Heart right ventricle (tissue), 16 donors: Measurements from ENCODE around the gene SYT6. TPM values are rescaled to one million over a fixed set of nuclear protein-coding genes. Genes with fewer than 3 reads are reported as not detected.

ENCODE experiments used
- ATAC-seq, 8 donors: fragments of 200-7000 bp; cut with Tn5 transposase; one replicate each; pipeline ENCODE4 v1.9.1; 2020; ENCODE audit warnings: mild to moderate bottlenecking in 8 of 8, moderate library complexity in 8 of 8, moderate number of reproducible peaks in 1 of 8
- DNase-seq, 2 donors: peaks; one replicate each; pipeline ENCODE4 v3.0.0-alpha.2; 2020
- H3K27ac ChIP-seq, 10 donors: fragments of 200-600 bp; sonication (generic) in 2 of 10; one replicate each; pipeline versions ENCODE4 v1.5.0 to v1.8.0; 2020 to 2022; ENCODE audit warnings: mild to moderate bottlenecking in 3 of 10
- H3K27me3 ChIP-seq, 7 donors: fragments of 200-600 bp; one replicate each; pipeline ENCODE4 v1.8.0; 2021 to 2022; ENCODE audit warnings: mild to moderate bottlenecking in 2 of 7
- H3K36me3 ChIP-seq, 9 donors: fragments of 200-600 bp; sonication (generic) in 1 of 9; one replicate each; pipeline versions ENCODE4 v1.5.0 to v1.8.0; 2020 to 2022; ENCODE audit warnings: mild to moderate bottlenecking in 2 of 9
- H3K4me1 ChIP-seq, 9 donors: fragments of 200-600 bp; sonication (generic) in 1 of 9; one replicate each; pipeline versions ENCODE4 v1.5.0 to v1.8.0; 2020 to 2022; ENCODE audit warnings: mild to moderate bottlenecking in 4 of 9
- H3K4me3 ChIP-seq, 10 donors: fragments of 200-600 bp; sonication (generic) in 2 of 10; one replicate each; pipeline versions ENCODE4 v1.5.0 to v1.8.0; 2020 to 2022; ENCODE audit warnings: mild to moderate bottlenecking in 7 of 10, moderate library complexity in 2 of 10
- H3K9me3 ChIP-seq, 11 donors: fragments of 200-600 bp in 10 of 11; sonication (generic) in 2 of 11; one replicate each; pipeline versions ENCODE4 v1.5.0 to v1.8.0; 2013 to 2022; ENCODE audit warnings: mild to moderate bottlenecking in 2 of 11, control low read depth in 1 of 11, moderate library complexity in 1 of 11
- WGBS, 2 donors: extraction: QIAGEN DNeasy Blood & Tissue Kit; methylation state at CpG; one replicate each; pipeline ENCODE4 v1.1.7; 2013; ENCODE audit warnings: inconsistent platforms in 1 of 2; 5-methylcytosine and 5-hydroxymethylcytosine counted together
- intact Hi-C, 10 donors: fragments of 100-400 bp; cut with DNase I; formaldehyde crosslinking; loops; one replicate each; pipeline versions ENCODE4 v1.11.1 to v1.14.2; 2022
- polyA plus RNA-seq, 2 donors: library from polyadenylated mRNA; stranded (reverse); fragments of 200-250 nt; gene quantifications; one replicate each; pipeline ENCODE4 v1.2.3, GENCODE V29; 2013
- total RNA-seq, 10 donors: library from RNA; stranded (reverse); fragmentation: NEBNext Ultra II Directional in 3 of 10; extraction: Animal tissue kit (Norgen Biotek cat#: 25700) in 3 of 10; gene quantifications; one replicate each; pipeline versions ENCODE4 v1.2.1 to v1.2.4, GENCODE V29; 2021 to 2023
- TF ChIP-seq, protein P1 (sequence below), 9 donors: fragments of 200-600 bp; sonication (generic) in 2 of 9; IDR thresholded peaks; one replicate each; pipeline versions ENCODE4 v1.5.0 to v1.8.0; 2021 to 2022; ENCODE audit warnings: antibody characterized with exemption in 9 of 9, mild to moderate bottlenecking in 5 of 9, moderate library complexity in 1 of 9
- donor health status: Arrhythmogenic right ventricular cardiomyopathy.
- donor health status: ischemic (EF 13 %, LVEDD 7.1; RV severe dilation, severe dysfunction).
- donor health status: healthy with polysubstance abuse.
- donor health status: DM: no; HTN: yes; CAD: no.
- donor health status: DM: no; HTN: no; CAD: no.
- donor health status: ischemic (EF 25% LVEDD 6.9; RV normal size, moderate dysfunction).
- donor health status: ischemic (EF 25% LVEDD 5.7; RV mildly dilated, moderate dysfunction).
- donor health status: healthy.
- donor health status: DM: yes; HTN: yes; CAD: no.
- donor health status: Ischemic cardiomyopathy.
- donor health status: ischemic (EF 35%, LVEDD 5.7; RV mildly dilated, moderate dysfunction).
- donor health status: nonischemic (EF 11% LVEDD 7.7; RV severe dilation, severe dysfunction).
- donor health status: DM: yes; HTN: yes; CAD: no.
- donor health status: PGD.
- donor health status: ischemic (EF 29% LVEDD 5.4; RV normal size, mild dysfunction).
- donor health status: nonischemic (EF 23%, LVEDD 6.1; RV moderate dilation, normal function).

The SYT6 gene
- total and polyA plus RNA-seq, 12 donors: 0.21 TPM; not detected in 11

DNA sequence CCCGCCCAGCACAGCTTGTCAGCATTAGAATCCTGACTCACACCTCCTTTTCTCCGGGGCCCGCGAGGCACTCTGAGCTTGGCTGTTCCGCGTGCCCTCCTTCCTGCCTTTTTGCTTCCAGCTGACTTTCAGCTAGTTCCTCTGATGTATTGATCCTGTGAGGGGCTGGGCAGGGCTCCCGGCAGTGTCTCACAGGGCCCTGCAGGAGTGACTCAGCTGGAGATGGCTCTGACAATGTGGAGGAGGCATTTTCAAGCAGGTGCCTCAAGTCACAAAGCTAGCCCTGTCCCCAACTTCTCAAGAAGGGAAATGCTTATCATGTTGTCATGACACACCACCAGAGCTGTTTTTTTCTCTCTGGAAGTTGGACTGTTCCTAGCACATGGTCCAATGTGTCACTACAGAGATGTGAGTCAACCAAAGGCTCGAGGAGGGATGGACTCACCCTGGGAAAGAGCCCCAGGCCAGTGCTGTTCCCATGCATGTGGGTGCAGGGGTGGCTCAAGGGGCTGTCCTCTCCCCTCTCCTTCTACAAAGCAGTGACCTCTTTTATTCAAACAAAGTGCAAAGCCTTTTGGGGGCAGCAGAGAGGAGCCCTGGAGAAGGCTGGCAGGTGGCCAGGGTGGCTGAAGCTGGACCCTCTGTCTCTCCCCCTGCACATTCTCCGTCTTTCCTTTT, 30.6 kb downstream of the SYT6 start:
- peaks cover 0 to 22% (median 0%) of the 10 kb centered on the region in 9 donors for H3K4me1 ChIP-seq
- H3K36me3 ChIP-seq: no peaks in the 10 kb centered on the region
- no peak for DNase-seq
- peak in 1 of 8 donors; percentile 34 for ATAC-seq
- WGBS, 2 donors: 66 to 68% methylated on average over 9 of the region's 9 CpGs
- H3K27ac ChIP-seq: no peak overlapping the region
- H3K4me3 ChIP-seq: no peak overlapping the region
- TF ChIP-seq, protein P1, sequence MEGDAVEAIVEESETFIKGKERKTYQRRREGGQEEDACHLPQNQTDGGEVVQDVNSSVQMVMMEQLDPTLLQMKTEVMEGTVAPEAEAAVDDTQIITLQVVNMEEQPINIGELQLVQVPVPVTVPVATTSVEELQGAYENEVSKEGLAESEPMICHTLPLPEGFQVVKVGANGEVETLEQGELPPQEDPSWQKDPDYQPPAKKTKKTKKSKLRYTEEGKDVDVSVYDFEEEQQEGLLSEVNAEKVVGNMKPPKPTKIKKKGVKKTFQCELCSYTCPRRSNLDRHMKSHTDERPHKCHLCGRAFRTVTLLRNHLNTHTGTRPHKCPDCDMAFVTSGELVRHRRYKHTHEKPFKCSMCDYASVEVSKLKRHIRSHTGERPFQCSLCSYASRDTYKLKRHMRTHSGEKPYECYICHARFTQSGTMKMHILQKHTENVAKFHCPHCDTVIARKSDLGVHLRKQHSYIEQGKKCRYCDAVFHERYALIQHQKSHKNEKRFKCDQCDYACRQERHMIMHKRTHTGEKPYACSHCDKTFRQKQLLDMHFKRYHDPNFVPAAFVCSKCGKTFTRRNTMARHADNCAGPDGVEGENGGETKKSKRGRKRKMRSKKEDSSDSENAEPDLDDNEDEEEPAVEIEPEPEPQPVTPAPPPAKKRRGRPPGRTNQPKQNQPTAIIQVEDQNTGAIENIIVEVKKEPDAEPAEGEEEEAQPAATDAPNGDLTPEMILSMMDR (IDR thresholded peaks at IDR 0.05): peak in 1 of 9 donors; percentile 19
- intact Hi-C loops: no loop called here
- H3K9me3 ChIP-seq: no peaks in the 10 kb centered on the region
- H3K27me3 ChIP-seq: peaks cover 0 to 8% (median 0%) of the 10 kb centered on the region in 7 donors

DNA sequence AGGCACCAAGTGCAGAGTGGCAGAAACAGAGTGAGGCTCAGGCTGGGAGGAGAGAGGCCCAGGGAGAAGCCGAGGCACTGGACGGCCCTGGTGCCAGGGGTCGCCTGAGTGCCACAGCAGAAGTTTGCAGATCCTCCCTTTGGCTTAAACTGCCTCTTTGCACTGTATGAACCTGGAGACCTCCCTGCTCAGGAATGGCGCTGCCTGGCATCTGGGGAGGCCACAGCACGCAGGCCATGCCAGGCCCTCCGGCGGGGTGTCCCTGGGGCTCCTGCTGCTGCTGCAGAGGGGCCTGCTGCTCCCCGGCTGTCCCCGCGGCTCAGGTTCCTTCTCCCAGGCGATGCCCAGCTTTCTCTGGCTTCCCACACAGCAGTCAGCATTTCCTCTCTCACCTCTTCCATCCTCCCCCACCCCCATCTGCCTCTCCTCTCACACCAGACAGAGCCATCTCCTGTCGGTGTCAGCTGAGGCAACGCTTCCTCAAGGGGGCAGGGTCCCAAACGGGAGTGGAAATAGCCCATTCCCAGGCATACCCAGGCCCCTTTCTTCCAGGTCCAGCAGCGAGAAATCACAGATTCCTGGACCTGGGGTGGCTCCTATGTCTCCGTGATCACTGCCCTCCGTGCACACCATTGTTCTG, 35.2 kb downstream of the SYT6 start:
- no peak for ATAC-seq
- WGBS, 2 donors: 56 to 57% methylated on average over 17 of the region's 17 CpGs
- intact Hi-C loops: no loop called here

DNA sequence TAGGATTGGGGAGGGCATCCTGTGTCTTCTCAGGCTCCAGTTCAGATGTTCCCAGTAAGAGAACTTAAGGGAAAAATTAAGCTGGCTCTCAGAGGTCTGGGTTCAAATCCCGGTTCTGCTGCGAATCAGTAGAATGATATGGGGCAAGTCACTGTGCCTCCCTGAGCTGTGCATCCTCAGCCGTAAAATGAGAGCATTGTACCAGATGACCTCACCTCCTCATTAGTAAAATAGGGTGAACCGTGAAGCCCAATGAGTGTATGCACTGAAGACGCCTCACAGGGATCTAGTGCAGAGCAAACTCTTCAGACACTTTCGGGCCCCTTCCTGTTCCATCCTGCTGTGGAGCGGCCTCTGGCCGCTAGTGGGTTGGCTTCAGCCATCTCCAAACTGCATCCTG, 36.0 kb downstream of the SYT6 start:
- intact Hi-C loops: no loop called here
- WGBS, 2 donors: 81 to 88% methylated on average over 8 of the region's 8 CpGs
- Histone ChIP-seq H3K4me3 (no peak overlapping the region), H3K27ac (no peak overlapping the region), H3K27me3 (peaks cover 0 to 9% (median 0%) of the 10 kb centered on the region in 7 donors), H3K36me3 (no peaks in the 10 kb centered on the region), H3K9me3 (no peaks in the 10 kb centered on the region), H3K4me1 (peaks cover 0 to 20% (median 0%) of the 10 kb centered on the region in 9 donors)
- ATAC-seq (no peak), DNase-seq (no peak)
- TF ChIP-seq, protein P1 (IDR thresholded peaks at IDR 0.05): no peak

More for the DNA sequence above, 35.2 kb downstream of the SYT6 start:
- DNase-seq: no peak
- peaks cover 0 to 9% (median 0%) of the 10 kb centered on the region in 7 donors for H3K27me3 ChIP-seq
- H3K4me3 ChIP-seq: no peak overlapping the region
- H3K9me3 ChIP-seq: no peaks in the 10 kb centered on the region
- H3K4me1 ChIP-seq: peaks cover 0 to 21% (median 0%) of the 10 kb centered on the region in 9 donors
- TF ChIP-seq, protein P1 (IDR thresholded peaks at IDR 0.05): no peak
- H3K27ac ChIP-seq: no peak overlapping the region
- H3K36me3 ChIP-seq: no peaks in the 10 kb centered on the region

DNA sequence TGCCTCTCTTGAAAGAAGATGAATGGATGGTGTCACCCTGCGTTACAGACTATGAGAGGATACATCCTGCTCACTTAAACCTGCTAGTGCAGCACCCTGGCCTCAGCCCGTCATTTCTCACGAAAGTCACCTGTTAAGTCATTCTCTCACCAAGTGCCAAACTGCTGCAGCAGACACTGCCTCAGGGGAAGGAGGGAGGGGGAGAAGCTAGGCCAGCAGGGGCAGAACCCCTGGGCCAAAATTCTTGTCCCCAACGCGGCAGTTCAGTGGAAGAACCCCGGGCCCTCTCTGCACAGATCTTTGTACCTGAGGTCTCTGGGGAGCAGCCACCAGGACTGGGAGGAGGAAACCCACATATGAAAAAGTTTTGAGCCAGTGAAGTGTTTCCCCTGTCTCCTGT, 37.6 kb downstream of the SYT6 start:
- Histone ChIP-seq H3K27ac (no peak overlapping the region), H3K4me1 (peaks cover 0 to 19% (median 0%) of the 10 kb centered on the region in 9 donors), H3K4me3 (no peak overlapping the region), H3K27me3 (peaks cover 0 to 9% (median 0%) of the 10 kb centered on the region in 7 donors), H3K9me3 (no peaks in the 10 kb centered on the region), H3K36me3 (no peaks in the 10 kb centered on the region)
- TF ChIP-seq, protein P1 (IDR thresholded peaks at IDR 0.05): no peak
- intact Hi-C loops: no loop called here
- WGBS, 2 donors: 71 to 83% methylated on average over 6 of the region's 6 CpGs
- ATAC-seq: no peak
- DNase-seq: no peak
